Measurements from ENCODE around the gene RPRD1B.

Gene RPRD1B

GRCh38 chr20:38063911-38064530 lies 30.5 kb downstream of the RPRD1B start:
- H3K9me3 ChIP-seq (ENCODE audit: insufficient read depth, low read depth, low read length), result no peaks in the 10 kb centered on the region
- no peak for TF ChIP-seq CTCF (conservative IDR thresholded peaks at IDR 0.05; ENCODE audit: low read length)
- TF ChIP-seq EZH2phosphoT487 (IDR thresholded peaks at IDR 0.05; ENCODE audit: borderline replicate concordance), result no peak
- H3F3A ChIP-seq (ENCODE audit: low read depth), result no peaks in the 10 kb centered on the region
- no peak overlapping the region for H3K4me3 ChIP-seq (ENCODE audit: low read length, poor library complexity, severe bottlenecking)
- no peaks in the 10 kb centered on the region for H3K9me2 ChIP-seq (replicated peaks; ENCODE audit: low read depth, low read length)
- H3K36me3 ChIP-seq (ENCODE audit: insufficient read depth, low read length), result peaks cover 98% of the 10 kb centered on the region; the same call in 1 of the 2 replicates
- no peaks in the 10 kb centered on the region for H3K4me1 ChIP-seq (ENCODE audit: insufficient read depth, low read length, poor library complexity, severe bottlenecking)
- H2AFZ ChIP-seq (ENCODE audit: low read length), result no peak overlapping the region
- no peak overlapping the region for H3K9ac ChIP-seq (ENCODE audit: low read depth, low read length, poor library complexity, severe bottlenecking)
- H3K4me2 ChIP-seq (ENCODE audit: low read depth, low read length, poor library complexity, severe bottlenecking), result no peak overlapping the region
- H3K27me3 ChIP-seq (ENCODE audit: insufficient read depth, low read length, poor library complexity, severe bottlenecking), result no peaks in the 10 kb centered on the region
- H4K20me1 ChIP-seq (ENCODE audit: insufficient read depth, low read length, poor library complexity, severe bottlenecking), result no peaks in the 10 kb centered on the region
- no peaks in the 10 kb centered on the region for H3K79me2 ChIP-seq (ENCODE audit: insufficient read depth, low read length)

- Histone ChIP-seq H3K9me2 (replicated peaks; ENCODE audit: low read depth, low read length) (no peaks in the 10 kb centered on the region), H3K9ac (ENCODE audit: low read depth, low read length, poor library complexity, severe bottlenecking) (no peak overlapping the region), H3K36me3 (ENCODE audit: insufficient read depth, low read length) (peaks cover 95% of the 10 kb centered on the region; the same call in 1 of the 2 replicates), H3K4me3 (ENCODE audit: low read length, poor library complexity, severe bottlenecking) (no peak overlapping the region), H4K20me1 (ENCODE audit: insufficient read depth, low read length, poor library complexity, severe bottlenecking) (no peaks in the 10 kb centered on the region), H3K27me3 (ENCODE audit: insufficient read depth, low read length, poor library complexity, severe bottlenecking) (no peaks in the 10 kb centered on the region), H3K4me1 (ENCODE audit: insufficient read depth, low read length, poor library complexity, severe bottlenecking) (no peaks in the 10 kb centered on the region), H3K79me2 (ENCODE audit: insufficient read depth, low read length) (no peaks in the 10 kb centered on the region), H2AFZ (ENCODE audit: low read length) (no peak overlapping the region), H3K4me2 (ENCODE audit: low read depth, low read length, poor library complexity, severe bottlenecking) (no peak overlapping the region), H3F3A (ENCODE audit: low read depth) (no peaks in the 10 kb centered on the region), H3K9me3 (ENCODE audit: insufficient read depth, low read depth, low read length) (no peaks in the 10 kb centered on the region)
- TF ChIP-seq EZH2phosphoT487 (IDR thresholded peaks at IDR 0.05; ENCODE audit: borderline replicate concordance) (no peak), CTCF (conservative IDR thresholded peaks at IDR 0.05; ENCODE audit: low read length) (no peak)
Observed at GRCh38 chr20:38065764-38066375, 32.3 kb downstream of the RPRD1B start.

GRCh38 chr20:38066969-38067716 lies 33.6 kb downstream of the RPRD1B start:
- no peak overlapping the region for H3K9ac ChIP-seq (ENCODE audit: low read depth, low read length, poor library complexity, severe bottlenecking)
- H3K9me2 ChIP-seq (replicated peaks; ENCODE audit: low read depth, low read length), result no peaks in the 10 kb centered on the region
- H3K4me3 ChIP-seq (ENCODE audit: low read length, poor library complexity, severe bottlenecking), result no peak overlapping the region
- H3K27me3 ChIP-seq (ENCODE audit: insufficient read depth, low read length, poor library complexity, severe bottlenecking), result no peaks in the 10 kb centered on the region
- H3K9me3 ChIP-seq (ENCODE audit: insufficient read depth, low read depth, low read length), result no peaks in the 10 kb centered on the region
- no peak overlapping the region for H2AFZ ChIP-seq (ENCODE audit: low read length)
- H3K79me2 ChIP-seq (ENCODE audit: insufficient read depth, low read length), result no peaks in the 10 kb centered on the region
- no peaks in the 10 kb centered on the region for H3F3A ChIP-seq (ENCODE audit: low read depth)
- H3K36me3 ChIP-seq (ENCODE audit: insufficient read depth, low read length), result peaks cover 93% of the 10 kb centered on the region; the same call in 1 of the 2 replicates
- no peak overlapping the region for H3K4me2 ChIP-seq (ENCODE audit: low read depth, low read length, poor library complexity, severe bottlenecking)
- H4K20me1 ChIP-seq (ENCODE audit: insufficient read depth, low read length, poor library complexity, severe bottlenecking), result no peaks in the 10 kb centered on the region
- no peaks in the 10 kb centered on the region for H3K4me1 ChIP-seq (ENCODE audit: insufficient read depth, low read length, poor library complexity, severe bottlenecking)
- TF ChIP-seq EZH2phosphoT487 (IDR thresholded peaks at IDR 0.05; ENCODE audit: borderline replicate concordance) (no peak), CTCF (conservative IDR thresholded peaks at IDR 0.05; ENCODE audit: low read length) (no peak)
